Activated effector memory CD4-positive, alpha-beta T cell treated with Interleukin-2 at 50 U/mL for 16 hours (primary cell): Measurements from ENCODE around the gene HOXA11.

Source experiments
- DNase-seq: peaks from one replicate; pipeline ENCODE4 v3.0.0-alpha.2; 2020

HOXA11 gene

GRCh38 chr7:27179503-27180430 is 5.3 kb downstream of the HOXA11 start:
- DNase-seq: peak; percentile 37

GRCh38 chr7:27179030-27179429 is 6.0 kb downstream of the HOXA11 start:
- DNase-seq: no peak

- no peak for DNase-seq
These were observed 6.7 kb downstream of the HOXA11 start for GRCh38 chr7:27178366-27178765.

GRCh38 chr7:27177795-27178320 is 7.2 kb downstream of the HOXA11 start:
- no peak for DNase-seq

- DNase-seq: no peak
These were observed 7.9 kb downstream of the HOXA11 start for GRCh38 chr7:27176962-27177794.

GRCh38 chr7:27176524-27176845 is 8.5 kb downstream of the HOXA11 start:
- no peak for DNase-seq

- DNase-seq: no peak
These were observed 9.2 kb downstream of the HOXA11 start for GRCh38 chr7:27175626-27176523.

GRCh38 chr7:27174874-27175625 is 10.0 kb downstream of the HOXA11 start:
- DNase-seq: no peak

- DNase-seq: no peak
These were observed 10.8 kb downstream of the HOXA11 start, which contains the start of gene HOXA10 for GRCh38 chr7:27173956-27174873. HOXA10 (minus strand) TSS chr7:27174320; CDS start chr7:27174306, 14 bp downstream.

- DNase-seq: no peak
These were observed 11.5 kb downstream of the HOXA11 start for GRCh38 chr7:27173511-27173955.

- DNase-seq: no peak
These were observed 12.1 kb downstream of the HOXA11 start for GRCh38 chr7:27172823-27173510.

GRCh38 chr7:27172315-27172774 is 12.7 kb downstream of the HOXA11 start:
- DNase-seq: no peak

GRCh38 chr7:27171637-27172314 is 13.3 kb downstream of the HOXA11 start:
- DNase-seq: no peak

GRCh38 chr7:27171325-27171636 is 13.8 kb downstream of the HOXA11 start:
- DNase-seq: no peak

- no peak for DNase-seq
These were observed 14.4 kb downstream of the HOXA11 start for GRCh38 chr7:27170426-27171324.

GRCh38 chr7:27169658-27170425 is 15.2 kb downstream of the HOXA11 start:
- DNase-seq: no peak

GRCh38 chr7:27168265-27168947 is 16.6 kb downstream of the HOXA11 start:
- DNase-seq: no peak
